SJCRH30 (cell line): ENCODE measurements around the gene E2F6. TPM values are rescaled to one million over a fixed set of nuclear protein-coding genes. Genes with fewer than 3 reads are reported as not detected.

Experiments used
- DNase-seq, 2 experiments: peaks; one replicate each; pipeline ENCODE4 v3.0.0-alpha.2; 2015 to 2020
- H3K27ac ChIP-seq: fragments of 250-450 bp; sonication (Bioruptor Pico); 2 replicates; pipeline ENCODE4 v1.5.1; 2020; ENCODE audit warnings: mild to moderate bottlenecking, moderate library complexity
- H3K27me3 ChIP-seq: fragments of 250-450 bp; sonication (Bioruptor Pico); 2 replicates; pipeline ENCODE4 v1.5.1; 2020; ENCODE audit warnings: mild to moderate bottlenecking, moderate library complexity
- H3K36me3 ChIP-seq: fragments of 250-450 bp; sonication (Bioruptor Pico); 2 replicates; pipeline ENCODE4 v1.5.1; 2020; ENCODE audit warnings: mild to moderate bottlenecking, moderate library complexity
- H3K4me1 ChIP-seq: fragments of 250-450 bp; sonication (Bioruptor Pico); 2 replicates; pipeline ENCODE4 v1.5.1; 2020; ENCODE audit warnings: mild to moderate bottlenecking, moderate library complexity
- H3K4me3 ChIP-seq: fragments of 250-450 bp; sonication (Bioruptor Pico); 2 replicates; pipeline ENCODE4 v1.5.1; 2020; ENCODE audit warnings: mild to moderate bottlenecking, moderate library complexity
- H3K9me3 ChIP-seq: fragments of 250-450 bp; sonication (Bioruptor Pico); replicated peaks from 2 replicates; pipeline ENCODE4 v1.5.1; 2020; ENCODE audit warnings: mild to moderate bottlenecking, moderate library complexity
- total RNA-seq: library from RNA; depleted of rRNA; stranded (reverse); fragments of >200 nt; shearing (Covaris generic); gene quantifications from 2 replicates; pipeline ENCODE4 v1.2.3, GENCODE V29; 2014

E2F6 gene
- total RNA-seq, 1 experiment from 2014 or later: 40.9 TPM

GRCh38 chr2:11420671-11421070 is 45.3 kb downstream of the E2F6 start:
- Histone ChIP-seq H3K27me3 (no peaks in the 10 kb centered on the region), H3K4me1 (no peaks in the 10 kb centered on the region; the same call in 1 of the 2 replicates), H3K9me3 (peaks cover 8% of the 10 kb centered on the region; the same call in 1 of the 2 replicates), H3K36me3 (no peaks in the 10 kb centered on the region), H3K4me3 (no peak overlapping the region), H3K27ac (no peak overlapping the region)
- DNase-seq: no peak

GRCh38 chr2:11420190-11420589 is 45.8 kb downstream of the E2F6 start:
- Histone ChIP-seq H3K27me3 (no peaks in the 10 kb centered on the region), H3K36me3 (no peaks in the 10 kb centered on the region), H3K9me3 (peaks cover 8% of the 10 kb centered on the region; the same call in 1 of the 2 replicates), H3K4me3 (no peak overlapping the region), H3K4me1 (no peaks in the 10 kb centered on the region; the same call in 1 of the 2 replicates), H3K27ac (no peak overlapping the region)
- no peak for DNase-seq

- H3K9me3 ChIP-seq: peaks cover 8% of the 10 kb centered on the region; the same call in 1 of the 2 replicates
- H3K27me3 ChIP-seq: no peaks in the 10 kb centered on the region
- no peak overlapping the region for H3K27ac ChIP-seq
- DNase-seq: no peak
- H3K4me1 ChIP-seq: no peaks in the 10 kb centered on the region; the same call in 1 of the 2 replicates
- no peaks in the 10 kb centered on the region for H3K36me3 ChIP-seq
- no peak overlapping the region for H3K4me3 ChIP-seq
Measured at GRCh38 chr2:11419781-11420180, 46.2 kb downstream of the E2F6 start.

GRCh38 chr2:11417946-11418585 is 47.9 kb downstream of the E2F6 start:
- no peak overlapping the region for H3K4me3 ChIP-seq
- no peaks in the 10 kb centered on the region; the same call in 1 of the 2 replicates for H3K4me1 ChIP-seq
- DNase-seq: peak; percentile 20 to 52
- no peaks in the 10 kb centered on the region for H3K36me3 ChIP-seq
- no peak overlapping the region for H3K27ac ChIP-seq
- no peaks in the 10 kb centered on the region for H3K27me3 ChIP-seq
- peaks cover 8% of the 10 kb centered on the region; the same call in 1 of the 2 replicates for H3K9me3 ChIP-seq

GRCh38 chr2:11416931-11417330 is 49.0 kb downstream of the E2F6 start:
- no peak for DNase-seq

GRCh38 chr2:11416186-11416585 is 49.8 kb downstream of the E2F6 start:
- DNase-seq: no peak
- H3K9me3 ChIP-seq: peaks cover 8% of the 10 kb centered on the region; the same call in 1 of the 2 replicates
- H3K36me3 ChIP-seq: no peaks in the 10 kb centered on the region
- H3K4me1 ChIP-seq: no peaks in the 10 kb centered on the region
- H3K4me3 ChIP-seq: no peak overlapping the region
- no peaks in the 10 kb centered on the region for H3K27me3 ChIP-seq
- no peak overlapping the region for H3K27ac ChIP-seq

More at GRCh38 chr2:11416931-11417330, 49.0 kb downstream of the E2F6 start:
- Histone ChIP-seq H3K9me3 (peaks cover 8% of the 10 kb centered on the region; the same call in 1 of the 2 replicates), H3K4me1 (no peaks in the 10 kb centered on the region; the same call in 1 of the 2 replicates), H3K27me3 (no peaks in the 10 kb centered on the region), H3K4me3 (no peak overlapping the region), H3K36me3 (no peaks in the 10 kb centered on the region), H3K27ac (no peak overlapping the region)

- Histone ChIP-seq H3K4me3 (no peak overlapping the region), H3K4me1 (no peaks in the 10 kb centered on the region), H3K36me3 (no peaks in the 10 kb centered on the region), H3K27ac (no peak overlapping the region), H3K9me3 (peaks cover 8% of the 10 kb centered on the region; the same call in 1 of the 2 replicates), H3K27me3 (no peaks in the 10 kb centered on the region)
- DNase-seq: no peak
Measured at GRCh38 chr2:11414372-11415124, 51.4 kb downstream of the E2F6 start.

- DNase-seq: no peak
- Histone ChIP-seq H3K27me3 (no peaks in the 10 kb centered on the region), H3K27ac (no peak overlapping the region), H3K4me3 (no peak overlapping the region), H3K4me1 (no peaks in the 10 kb centered on the region), H3K36me3 (no peaks in the 10 kb centered on the region), H3K9me3 (no peaks in the 10 kb centered on the region)
Measured at GRCh38 chr2:11412449-11412810, 53.5 kb downstream of the E2F6 start.

- Histone ChIP-seq H3K4me1 (peaks cover 4% of the 10 kb centered on the region; the same call in 1 of the 2 replicates), H3K27ac (no peak overlapping the region), H3K9me3 (no peaks in the 10 kb centered on the region), H3K4me3 (no peak overlapping the region), H3K27me3 (no peaks in the 10 kb centered on the region), H3K36me3 (no peaks in the 10 kb centered on the region)
- DNase-seq: peak; percentile 49 to 69
Measured at GRCh38 chr2:11411768-11412448, 54.1 kb downstream of the E2F6 start.

GRCh38 chr2:11411244-11411643 is 54.7 kb downstream of the E2F6 start:
- no peaks in the 10 kb centered on the region for H3K36me3 ChIP-seq
- no peak overlapping the region for H3K4me3 ChIP-seq
- H3K9me3 ChIP-seq: no peaks in the 10 kb centered on the region

GRCh38 chr2:11410101-11410500 is 55.9 kb downstream of the E2F6 start:
- no peaks in the 10 kb centered on the region for H3K36me3 ChIP-seq
- DNase-seq: no peak
- no peaks in the 10 kb centered on the region for H3K9me3 ChIP-seq
- no peaks in the 10 kb centered on the region for H3K27me3 ChIP-seq
- H3K4me3 ChIP-seq: no peak overlapping the region
- peaks cover 8% of the 10 kb centered on the region; the same call in 1 of the 2 replicates for H3K4me1 ChIP-seq
- no peak overlapping the region for H3K27ac ChIP-seq

More at GRCh38 chr2:11411244-11411643, 54.7 kb downstream of the E2F6 start:
- Histone ChIP-seq H3K27me3 (no peaks in the 10 kb centered on the region), H3K27ac (no peak overlapping the region), H3K4me1 (peaks cover 8% of the 10 kb centered on the region; the same call in 1 of the 2 replicates)
- DNase-seq: no peak

GRCh38 chr2:11409572-11409959 is 56.4 kb downstream of the E2F6 start:
- no peaks in the 10 kb centered on the region for H3K9me3 ChIP-seq
- DNase-seq: no peak
- no peaks in the 10 kb centered on the region for H3K36me3 ChIP-seq
- peaks cover 8% of the 10 kb centered on the region; the same call in 1 of the 2 replicates for H3K4me1 ChIP-seq
- H3K27me3 ChIP-seq: no peaks in the 10 kb centered on the region
- no peak overlapping the region for H3K4me3 ChIP-seq
- H3K27ac ChIP-seq: no peak overlapping the region

- H3K4me3 ChIP-seq: no peak overlapping the region
- H3K27ac ChIP-seq: no peak overlapping the region
- H3K36me3 ChIP-seq: no peaks in the 10 kb centered on the region
- no peaks in the 10 kb centered on the region for H3K27me3 ChIP-seq
- DNase-seq: no peak
- H3K9me3 ChIP-seq: no peaks in the 10 kb centered on the region
- peaks cover 8% of the 10 kb centered on the region; the same call in 1 of the 2 replicates for H3K4me1 ChIP-seq
Measured at GRCh38 chr2:11408959-11409571, 56.9 kb downstream of the E2F6 start.

GRCh38 chr2:11407413-11407812 is 58.5 kb downstream of the E2F6 start:
- no peaks in the 10 kb centered on the region for H3K9me3 ChIP-seq
- peaks cover 8% of the 10 kb centered on the region; the same call in 1 of the 2 replicates for H3K4me1 ChIP-seq
- no peaks in the 10 kb centered on the region for H3K36me3 ChIP-seq
- H3K27ac ChIP-seq: no peak overlapping the region
- H3K4me3 ChIP-seq: no peak overlapping the region
- no peaks in the 10 kb centered on the region for H3K27me3 ChIP-seq
- no peak for DNase-seq
